ENCODE results near the gene RBPMS2. TPM values are rescaled to one million over a fixed set of nuclear protein-coding genes. Genes with fewer than 3 reads are reported as not detected.

Gene RBPMS2
- polyA plus RNA-seq, 1 donor (not counting 4 experiments of a cell fraction or from before 2014, with no cell fraction given) = not detected

DNA sequence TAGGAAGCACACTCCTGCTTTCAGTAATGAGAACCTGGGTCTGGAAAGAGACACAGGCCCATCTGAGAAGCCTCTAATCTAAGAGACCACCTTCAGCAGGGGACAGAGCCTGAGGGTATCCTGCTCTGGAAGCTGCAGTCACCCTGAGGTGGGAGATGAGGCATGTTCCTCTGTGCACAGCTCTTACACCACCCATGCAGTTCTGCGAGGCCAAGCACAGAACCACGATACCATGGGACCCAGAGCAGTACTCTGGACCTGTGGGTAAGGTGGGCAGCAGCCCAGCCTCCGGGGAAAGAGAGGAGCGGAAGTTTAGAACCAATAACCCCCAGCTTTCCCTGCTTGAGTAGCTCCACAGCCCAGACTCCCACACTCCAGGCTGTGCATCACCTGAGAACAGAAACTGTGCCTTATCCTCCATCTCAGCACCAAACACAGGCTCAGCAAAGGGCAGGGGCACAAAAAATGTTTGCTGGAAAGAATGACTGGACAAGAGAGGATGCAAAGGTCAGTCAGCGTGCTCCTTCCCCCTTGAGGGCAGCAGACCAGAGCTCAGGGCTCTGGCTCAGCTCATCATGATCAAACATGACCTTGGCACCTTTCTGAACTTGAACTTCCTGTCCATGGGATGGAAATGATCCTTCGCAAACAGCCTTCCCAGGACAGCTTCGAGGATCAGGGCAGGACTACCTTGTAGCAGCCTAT, 43.1 kb downstream of the RBPMS2 start:
- TF ChIP-seq, protein P1, sequence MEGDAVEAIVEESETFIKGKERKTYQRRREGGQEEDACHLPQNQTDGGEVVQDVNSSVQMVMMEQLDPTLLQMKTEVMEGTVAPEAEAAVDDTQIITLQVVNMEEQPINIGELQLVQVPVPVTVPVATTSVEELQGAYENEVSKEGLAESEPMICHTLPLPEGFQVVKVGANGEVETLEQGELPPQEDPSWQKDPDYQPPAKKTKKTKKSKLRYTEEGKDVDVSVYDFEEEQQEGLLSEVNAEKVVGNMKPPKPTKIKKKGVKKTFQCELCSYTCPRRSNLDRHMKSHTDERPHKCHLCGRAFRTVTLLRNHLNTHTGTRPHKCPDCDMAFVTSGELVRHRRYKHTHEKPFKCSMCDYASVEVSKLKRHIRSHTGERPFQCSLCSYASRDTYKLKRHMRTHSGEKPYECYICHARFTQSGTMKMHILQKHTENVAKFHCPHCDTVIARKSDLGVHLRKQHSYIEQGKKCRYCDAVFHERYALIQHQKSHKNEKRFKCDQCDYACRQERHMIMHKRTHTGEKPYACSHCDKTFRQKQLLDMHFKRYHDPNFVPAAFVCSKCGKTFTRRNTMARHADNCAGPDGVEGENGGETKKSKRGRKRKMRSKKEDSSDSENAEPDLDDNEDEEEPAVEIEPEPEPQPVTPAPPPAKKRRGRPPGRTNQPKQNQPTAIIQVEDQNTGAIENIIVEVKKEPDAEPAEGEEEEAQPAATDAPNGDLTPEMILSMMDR (optimal IDR thresholded peaks at IDR 0.05 in 1 of 3, IDR thresholded peaks at IDR 0.05 in 1 of 3, conservative IDR thresholded peaks at IDR 0.05 in 1 of 3; ENCODE audit: extremely low read depth in 1 of 3, insufficient read depth in 2 of 3, low read length in 3 of 3) = no peak
- TF ChIP-seq EZH2 (IDR thresholded peaks at IDR 0.05; ENCODE audit: low read length) = no peak
- Histone ChIP-seq H3K9ac (ENCODE audit: control insufficient read depth, extremely low read depth, insufficient read depth, low read length) (no peak overlapping the region), H3K36me3 (ENCODE audit: control insufficient read depth in 2 of 2, extremely low read depth in 1 of 2, insufficient read depth in 2 of 2, low read length in 2 of 2) (no peaks in the 10 kb centered on the region), H3K27me3 (ENCODE audit: control insufficient read depth, extremely low read depth, insufficient read depth, low read length) (no peaks in the 10 kb centered on the region), H3K4me1 (ENCODE audit: control insufficient read depth, extremely low read depth, insufficient read depth, low read length) (no peaks in the 10 kb centered on the region), H3K4me3 (ENCODE audit: control insufficient read depth in 2 of 3, extremely low read depth in 1 of 3, insufficient read depth in 2 of 3, low read depth in 1 of 3, low read length in 3 of 3) (no peak overlapping the region), H2AFZ (ENCODE audit: control insufficient read depth, low read length) (no peak overlapping the region), H3K27ac (ENCODE audit: control insufficient read depth, insufficient read depth, low read length) (no peak overlapping the region), H3K79me2 (ENCODE audit: control insufficient read depth, insufficient read depth, low read length) (no peaks in the 10 kb centered on the region), H3K9me3 (ENCODE audit: control insufficient read depth, low read depth, low read length) (no peaks in the 10 kb centered on the region), H4K20me1 (ENCODE audit: control insufficient read depth, extremely low read depth, insufficient read depth, low read length) (no peaks in the 10 kb centered on the region), H3K9me1 (ENCODE audit: control insufficient read depth, extremely low read depth, insufficient read depth, low read length) (no peaks in the 10 kb centered on the region), H3K4me2 (ENCODE audit: control insufficient read depth, extremely low read depth, insufficient read depth, low read depth, low read length) (no peak overlapping the region)
- dilution Hi-C loops (cut with MboI; ENCODE audit: extremely low pct_ligation_motif_present, low sequenced_read_pairs) = no loop called here
- no peak for FAIRE-seq
- DNase-seq (ENCODE audit: low read depth, low spot score) = no peak

DNA sequence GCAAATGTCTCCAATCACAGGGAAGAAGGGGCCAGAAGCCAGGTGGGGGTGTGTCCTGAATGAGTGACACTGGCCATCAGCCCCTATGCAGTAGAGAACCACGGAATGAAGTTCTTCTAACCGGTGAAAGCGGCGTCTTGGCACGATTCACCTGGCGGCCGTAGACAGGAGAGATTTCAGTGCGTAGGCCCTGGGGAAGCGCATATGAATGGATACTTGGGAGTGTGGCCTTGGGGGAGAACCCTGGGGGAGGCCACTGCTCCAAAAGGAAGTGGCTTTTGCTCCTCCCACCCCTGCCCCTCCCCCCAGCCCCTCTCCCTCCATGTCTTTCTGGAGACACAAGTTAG, 43.6 kb downstream of the RBPMS2 start:
- Histone ChIP-seq H4K20me1 (ENCODE audit: control insufficient read depth, extremely low read depth, insufficient read depth, low read length) (no peaks in the 10 kb centered on the region), H3K36me3 (ENCODE audit: control insufficient read depth in 2 of 2, extremely low read depth in 1 of 2, insufficient read depth in 2 of 2, low read length in 2 of 2) (no peaks in the 10 kb centered on the region), H3K9ac (ENCODE audit: control insufficient read depth, extremely low read depth, insufficient read depth, low read length) (no peak overlapping the region), H3K79me2 (ENCODE audit: control insufficient read depth, insufficient read depth, low read length) (no peaks in the 10 kb centered on the region), H3K9me3 (ENCODE audit: control insufficient read depth, low read depth, low read length) (no peaks in the 10 kb centered on the region), H3K4me3 (ENCODE audit: control insufficient read depth in 2 of 3, extremely low read depth in 1 of 3, insufficient read depth in 2 of 3, low read depth in 1 of 3, low read length in 3 of 3) (no peak overlapping the region), H2AFZ (ENCODE audit: control insufficient read depth, low read length) (no peak overlapping the region), H3K27me3 (ENCODE audit: control insufficient read depth, extremely low read depth, insufficient read depth, low read length) (no peaks in the 10 kb centered on the region), H3K9me1 (ENCODE audit: control insufficient read depth, extremely low read depth, insufficient read depth, low read length) (no peaks in the 10 kb centered on the region), H3K4me1 (ENCODE audit: control insufficient read depth, extremely low read depth, insufficient read depth, low read length) (no peaks in the 10 kb centered on the region), H3K4me2 (ENCODE audit: control insufficient read depth, extremely low read depth, insufficient read depth, low read depth, low read length) (no peak overlapping the region), H3K27ac (ENCODE audit: control insufficient read depth, insufficient read depth, low read length) (no peak overlapping the region)
- DNase-seq (ENCODE audit: low read depth, low spot score) (no peak), FAIRE-seq (no peak)
- TF ChIP-seq EZH2 (IDR thresholded peaks at IDR 0.05; ENCODE audit: low read length) = no peak
- TF ChIP-seq, protein P1 (optimal IDR thresholded peaks at IDR 0.05 in 1 of 3, IDR thresholded peaks at IDR 0.05 in 1 of 3, conservative IDR thresholded peaks at IDR 0.05 in 1 of 3; ENCODE audit: extremely low read depth in 1 of 3, insufficient read depth in 2 of 3, low read length in 3 of 3) = no peak
- dilution Hi-C loops (cut with MboI; ENCODE audit: extremely low pct_ligation_motif_present, low sequenced_read_pairs) = no loop called here

Measured in keratinocyte (primary cell).